ENCODE results near the gene STAMBPL1. TPM values are rescaled to one million over a fixed set of nuclear protein-coding genes. Genes with fewer than 3 reads are reported as not detected.

STAMBPL1 gene
- total and polyA plus RNA-seq, 8 donors: 1.2 to 3.5 (median 2.3) TPM

- Histone ChIP-seq H3K9me3 (no peaks in the 10 kb centered on the region), H3K4me3 (no peak overlapping the region), H3K27me3 (no peaks in the 10 kb centered on the region), H3K36me3 (no peaks in the 10 kb centered on the region), H3K4me1 (peaks cover 0 to 5% (median 4%) of the 10 kb centered on the region in 3 donors), H3K27ac (no peak overlapping the region)
- no peak for ATAC-seq
- DNase-seq: no peak
- no peak for FAIRE-seq
- intact Hi-C loops (cut with DNase I): loop anchor here in 2 of 3 donors (5.0 to 10.0 kb wide), 2 partner anchors 99 to 101 kb away; no protein-coding TSS in a partner anchor
- WGBS, 2 donors: 65 to 68% methylated on average over 2 of the region's 2 CpGs
- no peak for TF ChIP-seq CTCF (IDR thresholded peaks at IDR 0.05)
Measured at GRCh38 chr10:88933564-88933963, 53.5 kb downstream of the STAMBPL1 start.

DNA sequence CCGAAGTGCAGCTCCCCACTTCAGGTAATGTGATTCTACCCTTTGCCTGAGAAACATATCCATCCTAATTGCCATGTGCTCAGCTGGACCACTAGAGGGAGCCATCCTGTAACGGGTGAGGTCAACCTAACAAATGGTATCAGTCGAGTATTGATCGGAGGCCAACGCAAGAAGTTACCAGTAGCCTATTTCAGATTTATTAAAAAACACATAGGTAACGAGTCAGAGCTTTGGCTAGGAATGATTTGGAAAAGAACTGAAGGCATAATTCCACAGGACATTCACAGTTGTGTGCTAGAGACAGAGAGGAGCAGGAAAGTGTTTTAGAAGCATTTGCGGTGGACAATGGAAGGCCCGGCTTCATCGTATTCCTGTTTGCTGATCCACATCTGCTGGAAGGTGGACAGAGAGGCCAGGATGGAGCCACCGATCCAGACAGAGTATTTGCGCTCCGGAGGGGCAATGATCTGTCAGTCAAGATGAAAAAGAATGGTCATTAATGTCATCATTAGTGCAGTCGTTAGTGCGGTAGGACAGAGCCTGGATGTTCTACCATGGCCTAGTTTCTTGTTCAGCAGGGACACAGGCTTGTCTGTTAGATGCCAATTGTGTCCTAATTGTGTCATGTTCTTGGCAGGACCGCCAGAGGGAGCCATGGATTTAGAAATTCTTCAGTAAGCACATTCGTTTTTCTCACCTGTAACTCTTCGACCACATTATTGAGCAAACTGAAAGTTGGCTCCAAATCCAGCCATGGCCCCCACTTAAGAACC, 55.0 kb downstream of the STAMBPL1 start:
- intact Hi-C loops (cut with DNase I): loop anchor here in 2 of 3 donors (5.0 to 10.0 kb wide), 4 partner anchors 52 to 272 kb away; partner anchors contain the start of gene CH25H (in 1 of the 2)
- H3K9me3 ChIP-seq: no peaks in the 10 kb centered on the region
- 14 to 19% methylated on average over 17 of the region's 17 CpGs for WGBS, 2 donors
- H3K36me3 ChIP-seq: no peaks in the 10 kb centered on the region
- peak; percentile 49 to 76 (median 69) for DNase-seq
- H3K27ac ChIP-seq: peak overlapping the region in 2 of 4 donors; percentile 32 to 37
- FAIRE-seq: peak; percentile 71
- TF ChIP-seq CTCF (IDR thresholded peaks at IDR 0.05): peak; percentile 69 to 87 (median 74)
- peaks cover 0 to 5% (median 4%) of the 10 kb centered on the region in 3 donors for H3K4me1 ChIP-seq
- peak; percentile 88 to 93 (median 90) for ATAC-seq
- H3K27me3 ChIP-seq: no peaks in the 10 kb centered on the region
- H3K4me3 ChIP-seq: peak overlapping the region in 2 of 4 donors; percentile 7 to 19

DNA sequence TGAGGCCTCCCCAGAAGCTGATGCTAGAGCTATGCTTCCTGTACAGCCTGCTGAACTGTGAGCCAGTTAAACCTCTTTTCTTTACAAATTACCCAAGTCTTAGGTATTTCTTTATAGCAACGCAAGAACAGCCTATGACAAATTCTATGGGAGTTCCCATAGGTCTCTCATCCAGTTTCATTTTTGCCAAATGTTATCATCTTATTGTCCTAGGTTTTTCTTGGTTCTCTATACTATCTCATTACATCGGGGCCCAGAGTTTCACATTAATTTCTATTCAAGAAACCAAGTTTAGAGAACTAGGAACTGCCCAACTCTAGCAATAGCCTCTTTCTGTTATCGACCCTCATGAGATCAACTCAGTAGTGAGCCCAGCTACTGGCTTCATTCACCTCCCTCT, 56.6 kb downstream of the STAMBPL1 start:
- H3K9me3 ChIP-seq: no peaks in the 10 kb centered on the region
- TF ChIP-seq CTCF (IDR thresholded peaks at IDR 0.05): no peak
- no peak for FAIRE-seq

GRCh38 chr10:88938039-88938438, 58.0 kb downstream of the STAMBPL1 start:
- intact Hi-C loops (cut with DNase I): loop anchor here in 2 of 3 donors (5.0 to 10.0 kb wide), 3 partner anchors 49 to 269 kb away; partner anchors contain the start of gene CH25H (in 1 of the 2)
- Histone ChIP-seq H3K36me3 (no peaks in the 10 kb centered on the region), H3K27ac (no peak overlapping the region), H3K4me3 (no peak overlapping the region), H3K27me3 (no peaks in the 10 kb centered on the region), H3K4me1 (peaks cover 0 to 5% (median 4%) of the 10 kb centered on the region in 3 donors), H3K9me3 (no peaks in the 10 kb centered on the region)
- TF ChIP-seq CTCF (IDR thresholded peaks at IDR 0.05): no peak
- 76 to 81% methylated on average over 3 of the region's 3 CpGs for WGBS, 2 donors
- ATAC-seq (no peak), FAIRE-seq (no peak), DNase-seq (no peak)

More for the DNA sequence above, 56.6 kb downstream of the STAMBPL1 start:
- WGBS, 2 donors: 81 to 91% methylated on average over 3 of the region's 3 CpGs
- ATAC-seq: no peak
- DNase-seq: no peak
- intact Hi-C loops (cut with DNase I): loop anchor here in 2 of 3 donors (5.0 to 10.0 kb wide), 3 partner anchors 51 to 271 kb away; partner anchors contain the start of gene CH25H (in 1 of the 2)
- H3K27me3 ChIP-seq: no peaks in the 10 kb centered on the region
- peaks cover 0 to 5% (median 4%) of the 10 kb centered on the region in 3 donors for H3K4me1 ChIP-seq
- H3K27ac ChIP-seq: no peak overlapping the region
- H3K4me3 ChIP-seq: no peak overlapping the region
- no peaks in the 10 kb centered on the region for H3K36me3 ChIP-seq

Measured in pancreas (tissue), 10 donors.